Liver (tissue), 9 donors: ENCODE results near the gene ATP5F1D. TPM values are rescaled to one million over a fixed set of nuclear protein-coding genes. Genes with fewer than 3 reads are reported as not detected.
A peak's percentile ranks its signal among the peaks of the same experiment; 100 is the strongest.

ENCODE experiments used
- DNase-seq: peaks from one replicate; pipeline ENCODE4 v3.0.0-alpha.2; 2017; ENCODE audit warnings: low spot score
- H3K27ac ChIP-seq, 2 donors: one replicate each; pipeline ENCODE4 v1.7.0; 2013; ENCODE audit warnings: inconsistent platforms in 2 of 2, low read length in 2 of 2, control low read depth in 1 of 2, low read depth in 1 of 2, mild to moderate bottlenecking in 1 of 2
- H3K27me3 ChIP-seq, 4 donors: one replicate each; pipeline versions ENCODE4 v1.6.1 to v1.7.0; 2013; ENCODE audit warnings: low read length in 3 of 4, inconsistent platforms in 1 of 4, mild to moderate bottlenecking in 1 of 4, moderate library complexity in 1 of 4; ENCODE audit not compliant: control insufficient read depth in 4 of 4, insufficient read depth in 4 of 4
- H3K36me3 ChIP-seq, 4 donors: one replicate each; pipeline versions ENCODE4 v1.6.1 to v1.7.0; 2013; ENCODE audit warnings: low read length in 3 of 4, mild to moderate bottlenecking in 3 of 4, low read depth in 1 of 4, moderate library complexity in 1 of 4; ENCODE audit not compliant: control insufficient read depth in 4 of 4, insufficient read depth in 3 of 4
- H3K4me1 ChIP-seq, 4 donors: one replicate each; pipeline versions ENCODE4 v1.6.1 to v1.7.0; 2013; ENCODE audit warnings: low read length in 3 of 4, mild to moderate bottlenecking in 3 of 4, moderate library complexity in 1 of 4; ENCODE audit not compliant: control insufficient read depth in 4 of 4, insufficient read depth in 4 of 4
- H3K4me3 ChIP-seq, 3 donors: one replicate each; pipeline versions ENCODE4 v1.6.1 to v1.7.0; 2013; ENCODE audit warnings: low read length in 3 of 3, control low read depth in 1 of 3, low read depth in 1 of 3, mild to moderate bottlenecking in 1 of 3
- H3K9ac ChIP-seq, 2 donors: one replicate each; pipeline ENCODE4 v1.7.0; 2013; ENCODE audit warnings: low read length in 2 of 2, mild to moderate bottlenecking in 2 of 2, moderate library complexity in 2 of 2, control low read depth in 1 of 2, low read depth in 1 of 2
- H3K9me3 ChIP-seq, 4 donors: one replicate each; pipeline versions ENCODE4 v1.6.1 to v1.7.0; 2013; ENCODE audit warnings: low read length in 3 of 4; ENCODE audit not compliant: control insufficient read depth in 4 of 4
- CTCF ChIP-seq: fragments of 150-350 bp; IDR thresholded peaks from 2 replicates; pipeline ENCODE4 v1.5.1; 2017; ENCODE audit warnings: improper control_type of control experiment, low read depth, low read length; ENCODE audit not compliant: missing input control
- EGR1 ChIP-seq, 2 donors: IDR thresholded peaks; 2 replicates each; pipeline ENCODE4 v1.6.1; 2016 to 2018; ENCODE audit warnings: antibody characterized with exemption in 2 of 2, low read depth in 2 of 2
- FOXA1 ChIP-seq: IDR thresholded peaks from 2 replicates; pipeline ENCODE4 v1.6.1; 2016; ENCODE audit warnings: antibody characterized with exemption
- FOXA2 ChIP-seq: IDR thresholded peaks from 2 replicates; pipeline ENCODE4 v1.6.1; 2016; ENCODE audit warnings: antibody characterized with exemption
- GABPA ChIP-seq, 2 donors: IDR thresholded peaks in 1 of 2; conservative IDR thresholded peaks in 1 of 2; 2 replicates each; pipeline ENCODE4 v1.6.1; 2016; ENCODE audit warnings: antibody characterized with exemption in 2 of 2, mild to moderate bottlenecking in 1 of 2, moderate library complexity in 1 of 2
- HNF4A ChIP-seq, 2 donors: conservative IDR thresholded peaks; 2 replicates each; pipeline ENCODE4 v1.6.1; 2016; ENCODE audit warnings: antibody characterized with exemption in 2 of 2, mild to moderate bottlenecking in 2 of 2
- HNF4G ChIP-seq: IDR thresholded peaks from 2 replicates; pipeline ENCODE4 v1.6.1; 2016; ENCODE audit warnings: antibody characterized with exemption
- JUND ChIP-seq, 2 donors: IDR thresholded peaks; 2 replicates each; pipeline ENCODE4 v1.6.1; 2016; ENCODE audit warnings: antibody characterized with exemption in 2 of 2
- NR2F2 ChIP-seq: IDR thresholded peaks from 2 replicates; pipeline ENCODE4 v1.6.1; 2016; ENCODE audit warnings: antibody characterized with exemption
- RAD21 ChIP-seq, 2 donors: IDR thresholded peaks; 2 replicates each; pipeline ENCODE4 v1.6.1; 2016; ENCODE audit warnings: antibody characterized with exemption in 2 of 2, mild to moderate bottlenecking in 2 of 2
- RXRA ChIP-seq, 2 donors: IDR thresholded peaks; 2 replicates each; pipeline ENCODE4 v1.6.1; 2017 to 2018; ENCODE audit warnings: antibody characterized with exemption in 2 of 2, mild to moderate bottlenecking in 1 of 2
- SP1 ChIP-seq: IDR thresholded peaks from 2 replicates; pipeline ENCODE4 v1.6.1; 2018; ENCODE audit warnings: antibody characterized with exemption, mild to moderate bottlenecking
- TAF1 ChIP-seq: conservative IDR thresholded peaks from 2 replicates; pipeline ENCODE4 v1.6.1; 2016; ENCODE audit warnings: antibody characterized with exemption, mild to moderate bottlenecking
- YY1 ChIP-seq: IDR thresholded peaks from 2 replicates; pipeline ENCODE4 v1.6.1; 2016; ENCODE audit warnings: antibody characterized with exemption, mild to moderate bottlenecking
- ZBTB33 ChIP-seq: IDR thresholded peaks from 2 replicates; pipeline ENCODE4 v1.6.1; 2016; ENCODE audit warnings: antibody characterized with exemption
- WGBS: extraction: QIAGEN DNeasy Blood & Tissue Kit; methylation state at CpG from one replicate; pipeline ENCODE4 v1.1.7; 2013; 5-methylcytosine and 5-hydroxymethylcytosine counted together
- polyA plus RNA-seq, 2 donors: library from polyadenylated mRNA; stranded (reverse) in 1 of 2; unstranded in 1 of 2; fragments of 200-250 nt in 1 of 2; fragments of >200 nt in 1 of 2; fragmentation: Nextera tagmentation in 1 of 2; extraction: Ambion mirVana in 1 of 2; gene quantifications; one replicate each; pipeline versions ENCODE4 v1.2.1 to v1.2.3, GENCODE V29; 2013 to 2015
- total RNA-seq, 2 donors: library from RNA; depleted of rRNA; stranded (reverse); fragments of >200 nt; gene quantifications; one replicate each; pipeline ENCODE4 v1.2.3, GENCODE V29; 2014
- TF ChIP-seq, protein P1 (sequence below): IDR thresholded peaks from 2 replicates; pipeline ENCODE4 v1.6.1; 2016; ENCODE audit warnings: antibody characterized with exemption, mild to moderate bottlenecking
- TF ChIP-seq, protein P2 (sequence below): IDR thresholded peaks from 2 replicates; pipeline ENCODE4 v1.6.1; 2016; ENCODE audit warnings: antibody characterized with exemption
- donor health status: healthy.
- donor health status: healthy.
- donor health status: healthy.
- donor health status: healthy.
- donor health status: healthy.

The ATP5F1D gene
- total and polyA plus RNA-seq, 4 donors, result 20.2 to 315 (median 145) TPM

DNA sequence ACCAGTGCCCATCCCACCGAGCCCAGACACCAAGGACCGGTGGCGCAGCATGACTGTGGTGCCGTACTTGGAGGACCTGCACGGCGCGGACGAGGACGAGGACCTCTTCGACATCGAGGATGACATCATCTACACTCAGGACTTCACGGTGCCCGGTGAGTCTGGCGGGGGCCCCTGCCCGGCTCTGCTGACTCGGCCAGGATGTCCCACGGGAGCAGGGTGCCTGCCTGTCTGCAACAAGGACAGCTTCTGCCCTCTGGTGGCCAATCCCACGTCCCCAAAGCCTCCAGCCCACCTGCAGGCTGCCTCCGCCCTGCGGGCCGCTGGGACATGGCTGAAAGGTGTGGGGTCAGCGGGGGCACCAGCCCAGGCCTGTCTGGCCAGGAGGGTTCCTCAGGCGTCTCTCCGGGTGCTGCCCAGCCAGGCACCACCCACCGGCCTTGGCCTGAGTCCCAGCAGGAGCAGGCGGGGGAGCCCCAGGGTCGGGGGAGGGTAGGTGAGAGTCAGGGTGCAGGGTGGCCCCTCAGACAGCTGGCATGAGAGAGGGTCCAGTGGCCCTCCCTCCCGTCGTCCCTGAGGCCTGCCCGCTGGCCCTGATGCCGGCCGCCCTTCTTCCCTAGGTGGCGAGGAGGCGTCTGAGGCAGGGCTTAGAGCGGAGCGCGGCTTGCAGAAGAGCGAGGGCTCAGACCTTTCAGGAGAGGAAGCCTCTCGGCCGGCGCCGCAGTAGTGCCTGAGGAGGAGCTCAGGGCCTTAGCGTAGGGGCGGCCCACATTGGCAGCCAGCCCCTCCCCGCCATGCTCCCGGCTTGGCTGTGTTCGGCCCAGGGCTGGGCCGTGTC lies 18.3 kb upstream of the ATP5F1D start:
- Histone ChIP-seq H3K4me1 (peaks cover 0 to 5% (median 3%) of the 10 kb centered on the region in 4 donors), H3K36me3 (peaks cover 0 to 34% (median 13%) of the 10 kb centered on the region in 4 donors), H3K27ac (no peak overlapping the region), H3K9ac (no peak overlapping the region), H3K9me3 (no peaks in the 10 kb centered on the region), H3K27me3 (no peaks in the 10 kb centered on the region), H3K4me3 (no peak overlapping the region)
- TF ChIP-seq CTCF (peak; percentile 24), GABPA (IDR thresholded peaks at IDR 0.05 in 1 of 2, conservative IDR thresholded peaks at IDR 0.05 in 1 of 2) (no peak), RAD21 (IDR thresholded peaks at IDR 0.05) (peak in 1 of 2 donors; percentile 46)
- DNase-seq, result no peak
- WGBS, result 87% methylated on average over 48 of the region's 48 CpGs

DNA sequence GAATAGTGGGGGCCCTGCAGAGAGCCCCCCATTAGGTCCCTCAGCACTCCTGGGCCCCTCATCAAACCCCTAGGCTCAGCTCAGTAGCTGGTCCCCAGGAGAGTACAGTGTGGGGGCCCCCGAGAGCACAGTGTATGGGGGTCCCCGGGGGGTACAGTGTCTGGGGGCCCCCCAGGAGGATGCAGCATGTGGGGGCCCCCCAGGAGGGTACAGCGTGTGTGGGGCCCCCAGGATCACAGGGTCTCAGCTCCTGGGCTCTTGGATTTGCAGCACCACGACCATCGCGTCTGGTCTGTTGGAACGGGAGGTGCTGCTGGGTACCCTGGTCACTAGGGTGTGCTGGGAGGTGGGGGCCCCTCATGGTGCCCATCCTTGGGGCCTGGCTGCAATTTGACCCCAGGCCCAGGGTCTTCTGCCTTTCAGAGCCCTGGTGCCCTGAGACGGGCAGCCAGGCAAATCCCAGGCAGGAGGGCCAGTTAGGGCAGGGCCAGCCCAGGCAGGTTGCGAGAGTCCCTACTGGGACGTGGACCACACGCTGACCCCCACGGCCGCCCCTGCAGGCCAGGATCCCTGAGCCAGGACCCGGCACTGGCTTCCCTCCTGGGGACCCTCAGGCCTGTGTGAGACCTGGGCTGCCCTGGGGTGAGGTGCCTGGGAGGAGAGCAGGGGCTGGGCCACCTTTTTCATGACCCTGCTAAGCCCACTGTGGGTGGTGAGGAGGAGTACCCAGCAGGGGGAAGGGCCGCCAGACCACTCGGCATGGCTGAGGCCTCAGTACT lies 17.3 kb upstream of the ATP5F1D start:
- no peak for DNase-seq
- H3K27me3 ChIP-seq, result no peaks in the 10 kb centered on the region
- no peak overlapping the region for H3K9ac ChIP-seq
- TF ChIP-seq YY1 (no peak), TAF1 (no peak), NR2F2 (no peak), SP1 (no peak), JUND (IDR thresholded peaks at IDR 0.05) (no peak), HNF4A (conservative IDR thresholded peaks at IDR 0.05) (no peak), RAD21 (IDR thresholded peaks at IDR 0.05) (no peak), FOXA2 (no peak), EGR1 (IDR thresholded peaks at IDR 0.05; ENCODE audit: low read depth in 2 of 2) (no peak), HNF4G (no peak), RXRA (IDR thresholded peaks at IDR 0.05) (no peak), ZBTB33 (no peak), CTCF (no peak), FOXA1 (no peak), GABPA (IDR thresholded peaks at IDR 0.05 in 1 of 2, conservative IDR thresholded peaks at IDR 0.05 in 1 of 2) (no peak)
- TF ChIP-seq, protein P1, sequence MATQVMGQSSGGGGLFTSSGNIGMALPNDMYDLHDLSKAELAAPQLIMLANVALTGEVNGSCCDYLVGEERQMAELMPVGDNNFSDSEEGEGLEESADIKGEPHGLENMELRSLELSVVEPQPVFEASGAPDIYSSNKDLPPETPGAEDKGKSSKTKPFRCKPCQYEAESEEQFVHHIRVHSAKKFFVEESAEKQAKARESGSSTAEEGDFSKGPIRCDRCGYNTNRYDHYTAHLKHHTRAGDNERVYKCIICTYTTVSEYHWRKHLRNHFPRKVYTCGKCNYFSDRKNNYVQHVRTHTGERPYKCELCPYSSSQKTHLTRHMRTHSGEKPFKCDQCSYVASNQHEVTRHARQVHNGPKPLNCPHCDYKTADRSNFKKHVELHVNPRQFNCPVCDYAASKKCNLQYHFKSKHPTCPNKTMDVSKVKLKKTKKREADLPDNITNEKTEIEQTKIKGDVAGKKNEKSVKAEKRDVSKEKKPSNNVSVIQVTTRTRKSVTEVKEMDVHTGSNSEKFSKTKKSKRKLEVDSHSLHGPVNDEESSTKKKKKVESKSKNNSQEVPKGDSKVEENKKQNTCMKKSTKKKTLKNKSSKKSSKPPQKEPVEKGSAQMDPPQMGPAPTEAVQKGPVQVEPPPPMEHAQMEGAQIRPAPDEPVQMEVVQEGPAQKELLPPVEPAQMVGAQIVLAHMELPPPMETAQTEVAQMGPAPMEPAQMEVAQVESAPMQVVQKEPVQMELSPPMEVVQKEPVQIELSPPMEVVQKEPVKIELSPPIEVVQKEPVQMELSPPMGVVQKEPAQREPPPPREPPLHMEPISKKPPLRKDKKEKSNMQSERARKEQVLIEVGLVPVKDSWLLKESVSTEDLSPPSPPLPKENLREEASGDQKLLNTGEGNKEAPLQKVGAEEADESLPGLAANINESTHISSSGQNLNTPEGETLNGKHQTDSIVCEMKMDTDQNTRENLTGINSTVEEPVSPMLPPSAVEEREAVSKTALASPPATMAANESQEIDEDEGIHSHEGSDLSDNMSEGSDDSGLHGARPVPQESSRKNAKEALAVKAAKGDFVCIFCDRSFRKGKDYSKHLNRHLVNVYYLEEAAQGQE, result no peak
- TF ChIP-seq, protein P2, sequence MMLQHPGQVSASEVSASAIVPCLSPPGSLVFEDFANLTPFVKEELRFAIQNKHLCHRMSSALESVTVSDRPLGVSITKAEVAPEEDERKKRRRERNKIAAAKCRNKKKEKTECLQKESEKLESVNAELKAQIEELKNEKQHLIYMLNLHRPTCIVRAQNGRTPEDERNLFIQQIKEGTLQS, result no peak
- H3K27ac ChIP-seq, result no peak overlapping the region
- peaks cover 0 to 33% (median 14%) of the 10 kb centered on the region in 4 donors for H3K36me3 ChIP-seq
- H3K9me3 ChIP-seq, result no peaks in the 10 kb centered on the region
- WGBS, result 96% methylated on average over 16 of the region's 16 CpGs
- H3K4me3 ChIP-seq, result no peak overlapping the region
- H3K4me1 ChIP-seq, result peaks cover 0 to 5% (median 3%) of the 10 kb centered on the region in 4 donors
